HuH-7 (cell line): ENCODE results near the gene PLA2G1B.

Experiments used
- DNase-seq: peaks from one replicate; pipeline ENCODE4 v3.0.0; 2011; ENCODE audit warnings: low spot score

Gene PLA2G1B

DNA sequence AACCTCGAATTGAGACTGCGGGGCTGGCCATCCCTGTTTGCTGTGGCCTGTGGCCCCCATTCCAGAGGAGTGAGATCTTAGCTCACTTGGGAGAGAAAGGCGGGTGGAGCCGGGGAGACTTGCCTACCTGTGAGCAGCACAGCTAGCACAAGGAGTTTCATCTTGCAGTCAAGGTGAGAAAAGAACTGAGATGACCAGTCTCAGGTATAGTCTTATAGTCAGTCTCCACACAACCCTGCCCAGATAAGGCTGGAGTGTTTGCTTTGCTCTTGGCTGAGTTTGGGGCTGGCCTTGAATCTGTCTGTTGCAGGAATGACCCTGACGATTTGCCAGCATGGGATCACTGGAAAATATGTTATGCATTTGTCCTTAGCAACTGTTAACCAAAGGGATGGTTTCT is at the start of gene PLA2G1B:
TSS of gene PLA2G1B (minus strand) at position 187 of the 400 bp plus-strand sequence. CDS start at position 161, 26 bp downstream.
- DNase-seq: no peak

DNA sequence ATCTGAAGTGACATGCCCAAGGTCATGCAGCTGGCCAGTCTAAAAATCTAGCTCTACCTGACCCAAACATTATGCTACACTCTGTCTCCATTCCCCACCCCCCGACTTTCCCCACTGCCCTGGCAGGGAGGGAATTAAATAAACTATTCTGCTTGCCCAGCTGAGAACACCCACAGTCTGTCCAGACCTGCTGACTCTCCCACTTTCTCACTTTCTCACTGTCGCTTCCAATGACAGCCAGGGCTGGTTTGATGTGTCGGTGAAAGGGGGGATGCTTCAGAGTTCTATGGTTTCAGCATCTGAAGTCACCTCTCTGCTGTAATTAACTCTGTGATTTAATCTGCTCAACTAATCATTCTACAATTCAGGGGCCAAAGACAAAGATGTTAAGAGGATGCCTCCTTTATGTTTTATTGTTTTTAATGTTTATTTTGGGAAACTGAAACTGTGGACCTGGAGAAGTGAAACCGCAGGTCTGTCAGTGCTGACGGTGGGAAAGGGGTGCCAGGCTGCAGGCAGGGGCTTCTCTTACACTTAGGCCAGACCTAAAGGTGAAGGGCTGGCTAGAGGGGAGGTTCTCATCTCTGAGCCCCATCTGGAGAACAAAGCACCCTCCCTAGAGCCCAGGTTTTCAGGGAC is 49.5 kb upstream of the PLA2G1B start:
- DNase-seq: no peak

DNA sequence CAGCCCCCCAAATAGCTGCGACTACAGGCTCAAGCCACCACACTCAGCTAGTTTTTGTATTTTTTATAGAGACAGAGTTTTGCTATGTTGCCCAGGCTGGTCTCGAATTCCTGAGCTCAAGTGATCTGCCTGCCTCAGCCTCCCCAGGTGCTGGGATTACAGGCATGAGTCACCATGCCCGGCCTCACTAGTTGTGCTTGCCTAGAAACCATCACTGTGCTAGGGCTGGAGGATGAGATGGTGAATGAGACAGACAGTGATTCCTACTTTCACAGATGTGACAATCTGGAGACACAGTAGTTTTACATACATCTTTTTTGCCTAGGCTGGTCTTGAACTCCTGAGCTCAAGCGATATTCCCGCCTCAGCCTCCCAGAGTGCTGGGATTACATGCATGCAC is 48.8 kb upstream of the PLA2G1B start:
- DNase-seq: no peak

DNA sequence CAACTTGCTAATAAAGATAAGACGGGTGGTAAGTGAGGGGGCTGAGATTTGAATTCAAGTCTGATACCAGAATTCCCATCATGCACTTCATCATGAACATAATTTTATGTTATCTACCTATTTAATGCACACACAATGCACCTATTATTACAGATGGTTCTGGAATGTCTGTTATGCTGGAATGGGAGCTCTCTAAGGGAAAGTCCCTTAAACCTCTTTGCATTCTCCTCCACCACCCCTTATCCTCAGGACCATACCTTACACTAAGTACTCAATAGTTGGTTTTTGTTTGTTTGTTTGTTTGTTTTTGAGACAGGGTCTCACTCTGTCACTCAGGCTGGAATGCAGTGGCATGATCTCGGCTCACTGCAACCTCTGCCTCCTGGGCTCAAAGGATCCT is 48.4 kb upstream of the PLA2G1B start:
- DNase-seq: no peak

DNA sequence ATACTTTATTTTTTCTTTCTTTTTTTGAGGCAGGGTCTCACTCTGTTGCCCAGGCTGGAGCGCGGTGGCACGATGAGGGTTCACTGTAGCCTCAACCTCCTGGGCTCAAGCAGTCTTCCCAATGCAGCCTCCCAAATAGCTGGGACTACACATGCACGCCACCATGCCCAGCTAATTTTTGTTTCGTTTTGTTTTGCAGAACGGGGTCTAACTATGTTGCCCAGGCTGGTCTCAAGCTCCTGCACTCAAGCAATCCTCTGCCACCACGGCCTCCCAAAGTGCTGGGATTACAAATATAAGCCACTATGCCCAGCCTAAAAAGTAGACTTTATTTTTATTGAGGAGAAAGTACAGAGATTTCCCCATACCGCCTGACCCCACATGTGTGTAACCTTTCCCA is 46.1 kb upstream of the PLA2G1B start:
- DNase-seq: no peak

DNA sequence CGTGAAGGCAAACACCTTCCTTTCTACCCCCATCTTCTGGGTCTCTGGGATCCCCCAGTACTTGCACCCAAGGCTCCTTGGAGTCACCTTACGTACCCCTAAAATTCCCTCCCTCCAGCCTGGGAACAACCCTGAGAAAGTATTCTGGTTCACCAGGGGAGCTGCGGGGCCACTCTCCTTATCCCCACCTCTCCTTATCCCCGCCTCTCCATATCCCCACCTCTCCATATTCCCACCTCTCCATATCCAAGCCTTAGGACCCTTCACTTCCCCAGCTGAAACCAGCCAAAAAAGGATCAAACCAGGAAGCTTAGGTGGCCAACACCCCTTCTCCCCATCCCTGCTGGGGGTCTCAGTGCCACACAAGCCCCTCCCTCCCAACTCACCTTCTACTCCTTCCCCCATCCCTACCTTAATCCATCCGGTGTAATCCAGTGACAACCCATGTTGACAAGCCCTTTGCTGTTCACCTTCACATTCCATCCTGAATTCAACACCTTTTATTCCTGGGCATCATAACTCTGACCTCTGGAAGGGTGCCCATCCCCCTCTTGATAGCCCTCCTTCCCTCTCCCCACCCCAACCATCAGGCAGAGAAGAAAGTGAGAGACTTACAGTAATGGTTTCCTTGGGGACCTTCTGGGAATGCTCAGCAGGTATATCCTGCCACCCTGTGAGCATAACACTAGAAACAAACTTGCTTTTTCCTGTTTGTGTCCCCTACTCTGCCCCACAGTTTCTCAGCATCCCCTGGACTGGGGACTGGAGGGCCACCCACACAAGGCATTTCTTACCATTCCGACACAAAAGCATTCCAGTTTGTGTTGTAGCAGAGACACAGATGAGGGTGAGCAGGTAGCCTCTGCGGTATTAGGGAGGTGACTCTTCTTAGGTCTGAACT is 43.0 kb upstream of the PLA2G1B start:
- DNase-seq: no peak

DNA sequence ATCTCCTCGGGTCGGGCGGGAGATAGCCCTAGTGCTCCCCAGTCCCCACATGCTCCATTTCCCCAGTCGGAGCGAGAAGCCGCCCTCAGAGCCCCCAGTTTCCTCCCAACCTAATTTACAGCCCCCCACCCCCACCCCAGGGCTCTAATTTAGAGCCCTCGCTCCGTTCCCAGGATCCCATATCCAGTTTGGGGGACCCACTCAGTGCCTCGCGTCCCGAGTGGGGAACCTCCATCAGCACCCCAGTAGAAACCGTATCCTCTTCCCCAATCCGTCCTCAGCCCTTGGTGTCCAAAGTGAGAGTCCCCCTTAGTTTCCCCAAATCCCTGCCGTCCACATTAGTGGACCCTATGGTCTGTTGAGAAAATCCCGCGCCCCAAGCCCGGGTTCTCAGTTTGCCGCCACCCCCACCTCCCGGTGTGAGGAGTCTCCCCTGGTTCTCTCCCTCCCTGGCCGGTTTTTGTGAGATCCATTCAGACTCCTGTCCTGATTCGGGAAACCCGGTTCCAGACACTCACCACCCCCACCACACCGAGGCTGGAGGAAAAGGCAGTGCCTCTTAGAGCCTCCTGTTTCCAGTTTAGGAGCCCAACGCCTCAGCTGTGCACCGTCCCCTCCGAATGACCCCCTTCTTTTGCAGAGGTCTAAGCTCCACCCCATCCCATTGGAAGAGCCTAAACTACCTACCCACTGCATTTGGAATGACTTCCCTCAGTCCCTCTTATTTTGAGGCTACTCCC is 42.2 kb upstream of the PLA2G1B start:
- DNase-seq: no peak

DNA sequence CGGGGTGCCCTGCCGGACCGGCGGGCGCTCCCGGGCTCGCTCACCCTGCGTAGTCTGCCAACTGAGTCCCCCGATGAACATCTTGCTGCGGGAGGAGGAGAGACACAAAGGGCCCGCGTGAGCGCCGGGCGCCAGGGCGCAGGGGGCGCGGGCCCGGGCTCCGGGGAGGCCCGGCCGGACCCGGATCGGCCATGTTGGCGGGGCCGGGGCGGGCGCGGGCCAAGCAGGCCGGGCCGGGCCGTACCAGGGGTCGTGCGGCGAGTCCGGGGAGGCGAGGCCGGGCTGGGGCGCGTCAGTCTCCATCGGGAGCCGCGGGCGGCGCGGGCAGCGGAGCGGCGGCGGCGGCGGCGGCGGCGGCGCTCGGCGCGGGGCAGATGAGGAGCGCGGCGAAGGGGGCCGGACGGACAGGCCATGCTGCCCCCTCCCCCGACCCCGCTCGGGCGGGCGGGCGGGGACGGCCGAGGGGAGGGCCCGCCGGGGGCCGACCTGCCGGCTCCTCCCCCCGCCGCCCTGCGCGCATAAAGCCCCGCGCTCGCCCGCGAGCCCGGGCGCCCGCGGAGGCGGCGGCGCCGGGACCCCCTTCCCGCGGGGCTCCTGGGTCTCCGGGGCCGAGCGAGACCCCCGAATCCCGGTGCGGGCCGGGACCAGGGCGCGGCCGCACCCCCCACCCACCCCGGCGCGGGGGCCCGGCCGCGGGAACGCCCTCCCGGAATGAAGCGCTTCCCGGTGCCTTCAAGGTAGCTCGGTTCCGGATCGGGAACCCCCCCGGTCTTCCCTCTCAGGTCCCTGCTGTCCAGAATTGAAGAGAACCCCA is 41.4 kb upstream of the PLA2G1B start, which contains the start of gene MSI1:
TSS of gene MSI1 (minus strand) at position 376 of the 814 bp plus-strand sequence. CDS start at position 303, 73 bp downstream.
- peak; percentile 51 for DNase-seq

DNA sequence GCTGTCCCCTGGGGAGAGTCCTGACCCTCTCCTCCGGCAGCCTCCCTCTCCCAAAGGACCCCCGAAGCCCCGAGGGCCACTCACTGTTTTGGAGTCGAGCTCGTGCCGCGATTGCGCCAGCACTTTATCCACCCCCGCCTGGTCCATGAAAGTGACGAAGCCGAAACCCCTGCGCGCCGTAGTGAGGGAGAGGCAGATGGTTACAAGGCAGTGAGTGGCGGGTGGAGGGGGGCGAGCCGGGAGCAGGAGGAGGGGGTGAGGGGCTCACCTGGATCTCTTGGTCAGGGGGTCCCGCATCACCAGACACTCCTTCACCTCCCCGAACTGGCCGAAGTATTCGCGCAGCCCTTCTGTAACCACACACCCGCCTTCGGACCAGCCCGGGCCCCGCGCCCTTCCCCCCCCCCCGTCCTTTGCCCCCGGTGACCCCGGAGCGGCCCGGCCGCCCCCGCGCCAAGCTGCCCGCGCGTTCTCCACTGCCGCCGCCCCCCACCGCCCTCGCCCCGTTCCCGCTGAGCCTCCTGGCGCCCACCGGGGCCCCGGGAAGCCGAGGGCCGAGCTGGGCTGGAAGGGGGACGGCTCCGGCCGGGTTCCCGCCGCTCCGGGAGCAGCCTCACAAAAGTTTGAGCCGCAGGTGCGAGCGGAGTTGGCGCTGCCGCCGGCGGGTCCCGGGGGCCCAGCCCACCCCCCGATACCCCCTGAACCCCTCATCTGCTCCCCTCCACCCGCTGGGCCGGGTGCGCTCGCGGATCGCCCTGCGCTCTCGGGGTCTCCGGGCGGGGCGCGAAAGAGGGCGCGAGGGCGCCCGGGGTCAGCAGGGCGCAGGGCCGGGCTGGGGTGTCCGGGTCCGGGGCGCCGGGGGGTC is 40.6 kb upstream of the PLA2G1B start:
- DNase-seq: no peak

DNA sequence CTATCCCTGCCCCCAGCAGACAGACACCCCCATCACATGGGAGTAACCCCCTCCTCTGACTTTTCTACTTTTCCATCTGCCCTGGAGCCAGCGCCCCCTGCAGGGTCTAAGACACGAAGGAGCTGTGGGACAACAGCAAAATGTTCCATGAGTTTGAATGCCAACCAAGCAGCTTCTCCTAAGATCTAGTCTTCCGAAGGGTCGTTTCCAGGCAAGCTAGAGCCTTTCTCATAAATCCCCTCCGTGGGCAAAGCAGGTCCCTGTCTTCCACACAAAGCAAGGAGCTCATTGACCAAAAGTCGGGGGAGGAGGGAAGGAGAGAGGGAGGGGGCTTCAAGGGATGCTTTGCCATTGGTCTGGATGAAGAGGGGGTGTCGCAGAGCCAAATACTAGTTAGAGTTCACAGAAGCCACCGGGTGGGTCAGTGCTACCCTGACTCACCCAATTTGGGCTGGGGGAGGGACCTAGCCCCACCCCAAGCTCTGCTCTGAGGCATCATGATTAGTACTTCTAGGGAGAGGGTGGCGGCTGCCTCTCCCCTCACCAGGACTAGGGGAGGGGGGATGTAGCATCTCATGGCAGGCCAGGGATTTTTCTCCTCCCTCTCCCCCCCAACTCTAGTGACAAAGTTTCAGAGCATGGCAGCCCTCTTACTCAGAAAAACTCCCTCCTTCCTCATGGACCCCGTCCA is 39.8 kb upstream of the PLA2G1B start:
- DNase-seq: peak; percentile 58

DNA sequence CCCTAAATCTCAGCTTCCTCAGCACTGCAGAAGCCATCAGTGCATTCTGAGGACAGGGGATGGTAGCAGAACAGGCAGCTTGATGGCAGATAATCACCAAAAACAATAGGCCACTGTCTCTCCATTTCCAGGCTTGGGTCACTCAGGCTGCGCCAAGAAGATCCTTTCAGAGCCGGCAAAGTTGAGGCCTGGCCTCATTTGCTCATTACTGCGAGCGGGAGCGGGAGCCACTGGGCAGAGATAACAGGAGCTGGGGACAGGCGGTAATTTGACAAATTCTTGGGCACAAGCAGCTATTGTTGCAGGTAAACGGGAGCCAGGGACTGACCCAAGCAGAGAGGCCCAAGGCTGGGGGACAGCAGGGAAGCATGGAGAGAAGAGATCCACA is 39.3 kb upstream of the PLA2G1B start:
- no peak for DNase-seq

DNA sequence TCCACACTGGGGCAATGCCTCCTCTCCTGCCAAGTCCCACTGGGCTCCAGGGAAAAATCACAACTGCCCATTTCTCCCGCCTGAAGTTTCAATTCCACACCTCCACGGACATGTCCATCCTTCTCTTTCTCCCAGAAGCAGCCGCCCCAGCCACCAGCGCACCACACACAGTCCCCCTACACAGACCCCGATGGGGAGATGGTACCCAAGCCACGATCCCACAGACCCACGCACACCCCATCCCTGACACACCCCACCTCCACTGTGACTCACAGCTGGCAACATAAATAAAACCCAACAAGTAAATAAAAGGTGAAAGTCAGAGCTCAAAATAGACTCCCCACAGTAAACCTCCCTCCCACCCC is 38.7 kb upstream of the PLA2G1B start:
- no peak for DNase-seq

DNA sequence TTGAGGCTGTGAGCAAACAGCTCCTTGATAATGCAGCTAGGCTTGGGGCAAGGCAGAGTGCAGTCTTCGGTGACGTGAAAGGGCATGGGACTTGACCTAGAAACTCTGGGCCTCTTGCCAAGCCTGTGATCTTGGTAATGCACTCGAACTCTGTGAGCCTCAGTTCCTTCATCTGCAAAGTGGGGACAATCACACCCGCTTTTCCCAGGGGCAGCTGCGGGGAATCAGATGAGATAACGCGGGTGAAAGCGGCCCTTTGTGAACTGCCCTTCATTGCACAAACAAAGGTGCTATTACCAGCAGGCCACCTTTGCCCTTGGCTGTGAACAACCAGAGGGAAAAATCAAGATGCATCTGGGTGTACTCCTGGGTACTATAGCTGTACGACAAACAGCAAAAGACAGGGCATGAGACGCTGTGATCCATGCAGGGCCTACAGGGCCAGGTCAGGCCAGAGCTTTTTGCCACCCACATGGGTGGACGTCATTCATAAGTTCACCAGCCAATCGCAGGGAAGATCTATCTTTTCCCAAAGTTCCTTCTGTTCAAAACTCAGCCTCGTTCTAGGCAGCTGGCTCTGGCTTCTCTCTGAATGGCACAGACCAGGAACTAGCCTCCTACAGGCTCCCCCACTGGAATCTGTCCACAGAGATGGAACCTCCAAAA is 38.2 kb upstream of the PLA2G1B start:
- DNase-seq: peak; percentile 58

DNA sequence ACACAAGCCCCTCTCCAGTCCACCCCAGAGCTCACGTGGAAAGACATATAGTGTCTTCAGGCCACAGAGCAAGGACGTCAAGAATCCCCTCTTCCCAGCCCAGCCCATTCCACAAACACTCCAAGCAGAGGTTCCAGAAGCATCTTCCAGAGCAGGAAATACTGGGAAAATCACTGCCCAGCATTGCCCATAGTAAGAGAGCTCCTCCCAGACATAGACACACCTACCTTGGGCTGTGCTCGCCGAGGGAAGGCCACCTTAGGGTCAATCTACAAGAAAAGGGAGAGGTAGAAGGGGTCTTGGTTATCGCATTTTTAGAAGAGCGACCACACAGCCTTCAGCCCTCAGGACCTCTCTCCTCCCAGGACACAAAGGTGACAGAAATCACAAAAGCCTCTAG is 36.9 kb upstream of the PLA2G1B start:
- no peak for DNase-seq

DNA sequence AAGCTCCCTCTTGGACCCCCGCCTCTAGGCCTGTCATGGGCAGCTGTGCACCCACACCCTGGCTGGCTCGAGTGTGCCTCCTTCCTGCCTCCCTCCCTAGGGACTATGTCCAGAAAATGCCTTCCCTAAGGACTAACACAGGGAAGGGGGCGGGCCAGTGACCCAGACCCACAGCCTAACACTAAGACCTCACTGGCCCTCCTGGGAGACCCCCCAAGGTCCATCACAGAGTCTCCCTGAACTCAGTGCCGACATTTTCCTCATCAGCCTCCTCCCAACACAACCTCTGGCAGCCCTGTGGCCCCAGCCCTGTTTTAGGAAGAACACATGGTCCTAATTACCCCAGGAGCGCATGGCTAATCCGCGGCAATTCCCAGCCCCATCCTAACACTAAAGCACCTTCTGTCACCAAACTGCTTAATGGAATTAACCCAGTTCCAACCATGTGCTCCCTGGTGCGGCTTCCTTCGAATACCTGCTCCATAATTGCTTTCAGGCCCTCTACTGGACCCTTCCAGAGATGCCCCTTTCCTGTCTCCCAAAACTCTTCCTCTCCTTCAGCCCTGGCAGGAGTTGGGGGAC is 35.8 kb upstream of the PLA2G1B start:
- DNase-seq: no peak

DNA sequence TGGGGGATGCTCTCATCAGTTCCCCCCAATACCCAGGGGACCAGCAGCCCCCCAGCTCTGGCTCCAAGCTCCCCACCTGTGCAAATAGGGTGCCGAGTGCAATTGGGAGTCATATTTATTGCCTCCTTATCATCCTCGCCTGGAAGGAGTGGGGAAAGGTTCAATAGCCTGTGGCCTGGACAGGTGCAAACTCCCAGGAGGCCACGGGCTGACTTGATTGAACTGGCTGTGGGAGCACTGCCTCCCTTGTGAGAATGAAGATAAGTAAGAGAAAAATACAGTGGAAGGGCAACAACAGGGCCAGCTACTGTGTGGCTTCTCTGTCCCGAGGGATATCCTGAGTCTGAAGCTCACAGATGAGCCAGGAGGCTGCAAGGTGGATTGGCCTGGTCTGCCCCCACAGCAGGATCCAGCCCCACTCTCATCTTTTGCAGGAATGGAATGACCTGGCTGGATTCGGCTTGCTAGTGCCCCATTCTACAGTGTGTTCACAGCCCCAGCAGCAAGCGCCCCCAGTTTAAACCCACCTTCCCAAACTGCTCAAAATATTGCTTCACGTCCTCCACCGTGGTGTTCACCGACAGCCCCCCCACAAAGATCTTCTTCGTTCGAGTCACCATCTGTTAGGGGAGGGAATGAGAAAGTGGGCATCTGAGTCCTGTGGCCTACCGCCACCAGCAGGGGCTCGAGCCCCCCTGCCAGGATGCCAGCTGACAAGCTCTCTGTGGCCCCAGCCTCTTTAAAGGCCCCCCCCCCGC is 35.1 kb upstream of the PLA2G1B start:
- DNase-seq: no peak

DNA sequence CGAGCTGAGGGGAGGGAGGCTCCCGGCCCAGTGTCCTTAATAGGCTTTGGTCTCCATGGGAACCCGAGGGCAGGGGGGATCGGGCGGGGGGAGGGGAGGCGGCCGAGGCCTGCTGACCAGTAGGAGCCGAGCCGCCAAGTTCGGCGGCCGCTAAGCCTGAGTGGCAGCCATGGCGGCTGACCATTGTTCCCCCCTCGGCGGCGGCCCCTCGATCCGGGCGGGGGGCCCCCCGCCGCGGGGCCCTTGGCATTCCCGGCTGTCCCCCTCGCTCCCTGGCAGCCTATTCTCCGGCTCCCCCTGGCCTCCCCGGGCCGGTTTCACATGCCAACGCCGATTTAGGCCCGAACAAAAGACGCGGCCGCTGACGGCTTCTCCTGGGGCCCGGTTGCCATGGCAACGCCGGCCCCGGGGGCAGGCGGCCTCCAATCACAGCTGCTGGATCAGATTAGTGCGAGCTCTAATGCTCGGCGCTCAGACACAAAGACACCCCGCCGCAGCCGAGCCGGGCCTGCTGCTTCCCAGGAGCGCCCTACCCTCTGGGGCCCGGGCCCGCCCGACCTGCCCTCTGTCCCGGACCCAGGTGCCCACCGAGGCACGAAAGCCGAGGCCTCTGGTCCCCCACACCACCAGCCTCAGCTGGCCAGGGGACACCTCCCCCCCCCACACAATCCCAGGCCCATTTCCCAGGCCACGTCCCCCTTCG is 34.1 kb upstream of the PLA2G1B start:
- DNase-seq: no peak

DNA sequence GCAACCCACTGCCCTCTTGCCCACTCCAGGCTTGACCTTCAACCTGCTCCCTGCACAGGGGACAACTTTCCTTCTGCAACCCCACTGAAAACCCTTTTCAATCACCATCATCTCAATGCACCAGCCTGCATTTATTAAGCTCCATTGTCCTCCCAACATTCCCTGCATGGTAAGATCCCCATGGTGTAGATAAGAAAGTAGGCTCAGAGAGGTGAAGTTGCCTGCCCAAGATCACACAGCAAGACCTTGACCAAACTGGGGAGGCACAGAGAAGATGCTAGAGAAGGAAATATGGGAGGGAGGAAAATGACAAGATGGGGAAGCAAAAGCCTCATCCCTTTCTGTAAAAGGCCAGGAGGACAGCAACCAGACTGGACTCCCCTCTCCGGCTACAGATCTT is 31.5 kb upstream of the PLA2G1B start:
- DNase-seq: no peak
